Stomach (tissue), 9 donors: ENCODE data around the gene PCLO. TPM values are rescaled to one million over a fixed set of nuclear protein-coding genes. Genes with fewer than 3 reads are reported as not detected.

Source experiments
- DNase-seq, 2 donors: peaks; one replicate each; pipeline versions ENCODE4 v3.0.0 to v3.0.0-alpha.2; 2013 to 2019
- H3K27ac ChIP-seq, 5 donors: fragments of 200-600 bp in 4 of 5; sonication (generic) in 4 of 5; one replicate each; pipeline ENCODE4 v1.5.1; 2013 to 2019; ENCODE audit warnings: mild to moderate bottlenecking in 1 of 5, moderate library complexity in 1 of 5
- H3K27me3 ChIP-seq, 3 donors: fragments of 200-600 bp; sonication (generic); one replicate each; pipeline ENCODE4 v1.5.1; 2017 to 2019; ENCODE audit warnings: mixed run types in 1 of 3
- H3K36me3 ChIP-seq, 4 donors: fragments of 200-600 bp; sonication (generic); 1 replicate in 3 of 4; 2 replicates in 1 of 4; pipeline ENCODE4 v1.5.1; 2016 to 2019
- H3K4me1 ChIP-seq, 4 donors: fragments of 200-600 bp; sonication (generic); one replicate each; pipeline ENCODE4 v1.5.1; 2016 to 2019
- H3K4me3 ChIP-seq, 4 donors: fragments of 200-600 bp; sonication (generic) in 3 of 4; one replicate each; pipeline ENCODE4 v1.5.1; 2016 to 2019; ENCODE audit warnings: mild to moderate bottlenecking in 1 of 4
- H3K9me3 ChIP-seq, 4 donors: fragments of 200-600 bp; sonication (generic); one replicate each; pipeline ENCODE4 v1.5.1; 2016 to 2019
- CTCF ChIP-seq, 7 experiments: fragments of 450-650 bp in 4 of 7; fragments of 200-600 bp in 3 of 7; sonication (generic) in 3 of 7; IDR thresholded peaks; one replicate each; pipeline ENCODE4 v1.5.1; 2016 to 2019; ENCODE audit warnings: antibody characterized with exemption in 7 of 7, control low read depth in 2 of 7, mild to moderate bottlenecking in 1 of 7
- EP300 ChIP-seq: sonication (generic); formaldehyde crosslinking; IDR thresholded peaks from one replicate; pipeline ENCODE4 v1.6.1; 2017; ENCODE audit warnings: antibody characterized with exemption
- POLR2A ChIP-seq, 4 donors: fragments of 450-650 bp; IDR thresholded peaks; one replicate each; pipeline ENCODE4 v1.6.1; 2016; ENCODE audit warnings: antibody characterized with exemption in 4 of 4, control low read depth in 2 of 4, mild to moderate bottlenecking in 1 of 4, moderate library complexity in 1 of 4
- POLR2AphosphoS5 ChIP-seq, 3 donors: sonication (generic); formaldehyde crosslinking; IDR thresholded peaks; one replicate each; pipeline ENCODE4 v1.6.1; 2016; ENCODE audit warnings: antibody characterized with exemption in 3 of 3
- WGBS, 5 donors: extraction: QIAGEN DNeasy Blood & Tissue Kit in 3 of 5; methylation state at CpG; one replicate each; pipeline versions ENCODE4 v1.1.5 to v1.1.7; 2013 to 2018; 5-methylcytosine and 5-hydroxymethylcytosine counted together
- intact Hi-C: fragments of 100-400 bp; cut with DNase I; formaldehyde crosslinking; loops from one replicate; pipeline ENCODE4 v1.15.1; 2023; ENCODE audit warnings: low total_unique reads
- polyA plus RNA-seq, 3 donors: library from polyadenylated mRNA; stranded (reverse); fragments of 200-250 nt; gene quantifications; one replicate each; pipeline ENCODE4 v1.2.3, GENCODE V29; 2013
- total RNA-seq, 5 donors: library from RNA; depleted of rRNA; stranded (reverse); fragments of >200 nt; gene quantifications; one replicate each; pipeline versions ENCODE4 v1.1.0 to v1.2.3, GENCODE V29; 2014 to 2016
- donor health status: healthy with polysubstance abuse.
- donor health status: Bipolar disorder and iron deficiency.
- donor health status: healthy.

PCLO gene
- total and polyA plus RNA-seq, 8 donors = 0.31 to 8.1 (median 3.9) TPM

DNA sequence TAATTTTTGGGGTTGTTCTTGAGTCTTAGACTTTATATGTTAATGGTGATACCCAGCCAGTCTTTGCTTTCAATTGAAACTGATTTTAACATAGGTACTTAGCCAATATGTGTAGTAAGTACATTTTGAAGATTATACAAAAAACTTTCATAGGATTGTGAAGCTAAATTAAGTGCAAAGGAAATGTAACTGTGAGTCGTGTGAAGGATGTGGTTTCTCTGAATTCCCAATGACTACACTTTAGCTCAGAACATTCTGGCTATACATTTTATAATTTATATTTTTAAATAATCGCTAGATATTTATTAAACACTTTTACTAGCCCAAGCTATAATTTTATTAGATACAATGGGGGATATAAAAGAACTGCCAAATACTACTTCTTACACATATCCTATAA lies 359.3 kb downstream of the PCLO start:
- intact Hi-C loops = loop anchor here (10.0 kb wide), 1 partner anchor 471 kb away; no protein-coding TSS in a partner anchor
- no peak for DNase-seq
- TF ChIP-seq POLR2A (IDR thresholded peaks at IDR 0.05) (no peak), POLR2AphosphoS5 (IDR thresholded peaks at IDR 0.05) (no peak), CTCF (IDR thresholded peaks at IDR 0.05) (no peak), EP300 (no peak)
- H3K4me1 ChIP-seq = no peaks in the 10 kb centered on the region
- no peaks in the 10 kb centered on the region for H3K36me3 ChIP-seq
- no peaks in the 10 kb centered on the region for H3K27me3 ChIP-seq
- no peaks in the 10 kb centered on the region for H3K9me3 ChIP-seq
- H3K4me3 ChIP-seq = no peak overlapping the region
- 52 to 75% (median 66%) methylated on average over 2 of the region's 2 CpGs for WGBS, 5 donors
- H3K27ac ChIP-seq = no peak overlapping the region

DNA sequence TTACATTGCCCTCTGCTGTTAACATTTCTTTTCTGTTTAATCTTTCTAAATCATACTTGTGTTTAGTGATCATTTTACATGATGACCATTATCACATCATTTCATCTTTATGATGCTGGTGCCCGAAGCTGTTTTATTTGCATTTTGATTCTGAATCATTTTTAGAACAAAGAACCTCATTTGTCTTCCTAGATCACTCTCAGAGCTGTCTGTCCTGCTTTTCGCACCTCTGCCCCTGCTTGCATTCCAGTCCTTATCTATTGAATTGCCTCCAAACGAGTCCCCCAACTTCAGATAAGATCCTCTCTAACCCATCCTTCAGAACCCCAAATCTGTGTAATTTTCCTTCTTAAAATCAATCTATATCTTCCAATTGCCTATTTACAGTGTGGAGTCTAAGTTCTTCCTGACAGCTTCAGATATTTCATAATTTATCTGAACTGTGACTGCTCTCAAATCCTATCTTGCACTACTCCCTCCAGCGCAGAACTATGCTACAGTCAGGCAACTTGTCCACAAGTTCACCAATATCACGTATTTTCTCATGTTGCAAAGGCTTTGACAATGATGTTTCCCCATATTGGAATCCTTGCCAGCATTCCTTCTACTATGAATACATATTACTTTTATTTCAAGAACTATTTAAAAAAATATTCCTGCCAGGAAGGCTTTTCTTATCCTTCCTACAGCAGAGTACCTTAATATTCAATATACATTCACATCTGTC lies 372.6 kb downstream of the PCLO start:
- 28 to 39% (median 34%) methylated on average over 5 of the region's 5 CpGs for WGBS, 5 donors
- no peaks in the 10 kb centered on the region for H3K4me1 ChIP-seq
- TF ChIP-seq CTCF (IDR thresholded peaks at IDR 0.05) (no peak), POLR2AphosphoS5 (IDR thresholded peaks at IDR 0.05) (no peak), POLR2A (IDR thresholded peaks at IDR 0.05) (no peak), EP300 (no peak)
- H3K27ac ChIP-seq = no peak overlapping the region
- no peak for DNase-seq
- intact Hi-C loops = no loop called here
- no peaks in the 10 kb centered on the region for H3K9me3 ChIP-seq
- H3K36me3 ChIP-seq = no peaks in the 10 kb centered on the region
- no peak overlapping the region for H3K4me3 ChIP-seq
- no peaks in the 10 kb centered on the region for H3K27me3 ChIP-seq

DNA sequence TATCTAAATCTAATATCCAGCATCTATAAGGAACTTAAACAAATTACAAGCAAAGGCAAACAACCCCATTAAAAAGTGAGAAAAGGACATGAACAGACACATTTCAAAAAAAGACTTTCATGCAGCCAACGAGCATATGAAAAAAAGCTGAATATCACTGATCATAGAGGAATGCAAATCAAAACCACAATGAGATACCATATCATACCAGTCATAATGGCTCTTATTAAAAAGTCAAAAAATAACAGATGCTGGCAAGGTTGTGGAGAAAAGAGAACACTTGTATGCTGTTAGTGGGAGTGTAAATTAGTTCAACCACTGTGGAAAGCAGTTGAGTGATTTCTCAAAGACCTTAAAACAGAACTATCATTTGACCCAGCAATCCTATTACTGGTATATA lies 384.7 kb downstream of the PCLO start:
- Histone ChIP-seq H3K27ac (no peak overlapping the region), H3K4me1 (no peaks in the 10 kb centered on the region), H3K27me3 (no peaks in the 10 kb centered on the region), H3K36me3 (no peaks in the 10 kb centered on the region), H3K9me3 (no peaks in the 10 kb centered on the region), H3K4me3 (no peak overlapping the region)
- intact Hi-C loops = no loop called here
- 13 to 49% (median 38%) methylated on average over 1 of the region's 1 CpG for WGBS, 5 donors
- DNase-seq = no peak
- TF ChIP-seq POLR2AphosphoS5 (IDR thresholded peaks at IDR 0.05) (no peak), EP300 (no peak), CTCF (IDR thresholded peaks at IDR 0.05) (no peak), POLR2A (IDR thresholded peaks at IDR 0.05) (no peak)

DNA sequence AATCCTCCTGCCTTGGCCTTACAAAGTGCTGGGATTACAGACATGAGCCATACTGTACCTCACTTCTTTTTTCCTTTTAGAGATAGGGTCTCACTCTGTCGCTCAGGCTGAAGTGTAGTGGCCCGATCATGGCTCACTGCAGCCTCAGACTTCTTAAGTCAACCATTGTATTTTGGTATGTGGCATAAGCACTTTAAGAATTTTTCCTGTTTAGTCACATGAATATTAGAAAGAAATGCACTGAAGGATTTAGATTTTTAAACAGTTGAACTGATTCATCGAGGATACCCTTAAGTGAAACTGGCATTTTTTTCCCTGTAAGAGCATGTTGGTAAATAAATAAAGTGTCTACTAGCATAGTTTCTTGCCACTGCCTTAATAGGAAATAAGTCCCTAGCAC lies 399.8 kb downstream of the PCLO start:
- TF ChIP-seq POLR2AphosphoS5 (IDR thresholded peaks at IDR 0.05) (no peak), CTCF (IDR thresholded peaks at IDR 0.05) (no peak), EP300 (no peak), POLR2A (IDR thresholded peaks at IDR 0.05) (no peak)
- no peak for DNase-seq
- 83 to 88% (median 86%) methylated on average over 3 of the region's 3 CpGs for WGBS, 5 donors
- Histone ChIP-seq H3K4me3 (no peak overlapping the region), H3K36me3 (no peaks in the 10 kb centered on the region), H3K9me3 (no peaks in the 10 kb centered on the region), H3K27me3 (no peaks in the 10 kb centered on the region), H3K27ac (no peak overlapping the region), H3K4me1 (no peaks in the 10 kb centered on the region)
- intact Hi-C loops = no loop called here
